ENCODE measurements around the gene PARL. TPM values are rescaled to one million over a fixed set of nuclear protein-coding genes. Genes with fewer than 3 reads are reported as not detected.

PARL gene
- total and polyA plus RNA-seq, 9 of the 15 experiments (the other 6 are each of a cell fraction or from before 2014, with no cell fraction given): 39.5 to 82.4 (median 57.4) TPM

- Histone ChIP-seq H3K9me1 (ENCODE audit: control insufficient read depth, insufficient read depth, low read length) (no peaks in the 10 kb centered on the region), H3K4me1 (replicated peaks in 1 of 2; ENCODE audit: control insufficient read depth in 2 of 2, insufficient read depth in 2 of 2, low read length in 2 of 2) (no peaks in the 10 kb centered on the region; a peak in 1 of 5 replicates), H3K9me3 (replicated peaks; ENCODE audit: control insufficient read depth, insufficient read depth, low read depth, low read length) (no peaks in the 10 kb centered on the region), H4K20me1 (replicated peaks; ENCODE audit: control insufficient read depth, insufficient read depth, low read length) (no peaks in the 10 kb centered on the region), H3K27me3 (ENCODE audit: control insufficient read depth in 2 of 2, insufficient read depth in 2 of 2, low read length in 2 of 2) (no peaks in the 10 kb centered on the region), H3K4me3 (no peak overlapping the region), H2AFZ (ENCODE audit: low read depth, low read length) (no peak overlapping the region), H3K79me2 (ENCODE audit: control insufficient read depth, insufficient read depth, low read length) (no peaks in the 10 kb centered on the region), H3K9ac (ENCODE audit: insufficient read depth in 1 of 2, low read depth in 2 of 2, low read length in 2 of 2) (no peak overlapping the region), H3K27ac (ENCODE audit: extremely low read depth, low read depth, low read length) (no peak overlapping the region), H3K4me2 (ENCODE audit: insufficient read depth, low read length) (no peak overlapping the region), H3K36me3 (ENCODE audit: control insufficient read depth, insufficient read depth, low read length) (peaks cover 34% of the 10 kb centered on the region)
- 68% methylated on average over 8 of the region's 8 CpGs for WGBS (ENCODE audit: insufficient coverage, low coverage, missing lambda C conversion rate)
- in situ Hi-C loops (cut with MboI) (no loop called here), intact Hi-C loops (cut with micrococcal nuclease) (no loop called here)
- FAIRE-seq: no peak
- TF ChIP-seq NR4A1 (CRISPR knock-in tag; IDR thresholded peaks at IDR 0.05): no peak
- TF ChIP-seq NR4A1 (tag; IDR thresholded peaks at IDR 0.05): no peak
- TF ChIP-seq ZNF764 (CRISPR knock-in tag; IDR thresholded peaks at IDR 0.05; ENCODE audit: low read depth): no peak
- no peak for TF ChIP-seq PCBP1 (IDR thresholded peaks at IDR 0.05; ENCODE audit: low read depth, low read length, poor library complexity, severe bottlenecking)
- no peak for TF ChIP-seq MYBL2 (IDR thresholded peaks at IDR 0.05; ENCODE audit: low read depth)
- TF ChIP-seq MYBL2 (CRISPR knock-in tag; IDR thresholded peaks at IDR 0.05; ENCODE audit: borderline replicate concordance): no peak
- TF ChIP-seq PTRF (tag; IDR thresholded peaks at IDR 0.05): no peak
- TF ChIP-seq PBX2 (CRISPR knock-in tag; IDR thresholded peaks at IDR 0.05; ENCODE audit: low read depth): no peak
- TF ChIP-seq PBX2 (tag; conservative IDR thresholded peaks at IDR 0.05; ENCODE audit: low read depth): no peak
- no peak for TF ChIP-seq CBX1 (IDR thresholded peaks at IDR 0.05; ENCODE audit: low read depth)
- TF ChIP-seq ERF (CRISPR knock-in tag; IDR thresholded peaks at IDR 0.05): no peak
- DNase-seq (ENCODE audit: extremely low read depth in 1 of 4, low spot score in 3 of 4): no peak
- ChIA-PET POLR2A (interaction anchor here (0.6 to 1.2 kb wide), 3 partner anchors 10 to 424 kb away, joined by 3 read pairs; no protein-coding TSS in a partner anchor), CTCF (ENCODE audit: low intra/inter-chr PET ratio) (no interaction called here)
- ATAC-seq: no peak
- no TSS peak for BruUV-seq (replicated peaks)
These were observed 71.8 kb downstream of the PARL start for GRCh38 chr3:183812761-183813445.
